ENCODE measurements around the gene CHP2.
"Not testable (repeated sequence)": the region's sequence is repeated elsewhere in the genome, so short reads cannot be mapped to it uniquely, and the experiment has no call there.

CHP2 gene

DNA sequence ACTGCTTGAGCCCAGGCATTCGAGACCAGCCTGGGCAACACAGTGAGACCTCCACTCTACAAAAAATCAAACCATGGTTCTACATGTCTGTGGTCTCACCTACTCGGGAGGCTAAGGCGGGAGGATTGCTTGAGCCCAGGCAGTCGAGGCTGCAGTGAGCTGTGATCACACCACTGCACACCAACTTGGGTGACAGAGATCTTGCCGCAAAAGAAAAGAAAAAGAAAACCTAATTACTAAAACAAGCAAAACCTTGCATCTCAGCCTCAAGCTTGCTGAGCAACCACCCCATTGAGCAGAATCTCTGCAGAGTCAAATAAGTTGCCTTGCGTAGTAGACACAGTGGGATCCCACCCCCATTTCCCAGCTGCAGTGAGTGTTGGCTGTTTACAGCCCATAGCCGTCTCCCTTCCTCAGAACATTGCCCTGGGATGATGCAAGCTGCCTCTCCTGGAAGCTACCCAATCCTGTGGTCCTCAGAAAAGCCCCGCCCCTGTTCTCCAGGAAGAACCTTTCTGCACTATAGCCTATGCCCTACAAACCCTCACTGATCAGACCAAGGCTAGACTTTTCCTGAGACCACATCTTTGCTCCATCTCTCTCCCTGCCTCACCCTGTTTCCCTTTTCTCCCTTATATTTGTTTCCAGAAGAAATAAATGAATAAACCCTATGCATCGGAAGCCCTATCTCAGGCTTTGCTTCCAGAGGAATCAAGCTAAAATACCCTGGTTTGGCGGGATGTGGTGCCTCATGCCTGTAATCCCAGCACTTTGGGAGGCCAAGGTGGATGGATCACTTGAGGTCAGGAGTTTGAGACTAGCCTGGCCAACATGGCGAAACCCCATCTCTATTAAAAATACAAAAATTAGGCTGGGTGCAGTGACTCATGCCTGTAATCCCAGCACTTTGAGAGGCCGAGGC, 25.1 kb upstream of the CHP2 start:
- no peaks in the 10 kb centered on the region for H3K9me3 Mint-ChIP-seq
- DNase-seq = no peak
- H3K27ac Mint-ChIP-seq = no peak overlapping the region
- H3K4me3 Mint-ChIP-seq = no peak overlapping the region
- CTCF ChIA-PET = interaction anchor here (0.9 to 1.6 kb wide), 4 partner anchors 23 to 312 kb away, joined by 3 to 4 read pairs (median 3); no protein-coding TSS in a partner anchor
- H3K36me3 Mint-ChIP-seq = no peaks in the 10 kb centered on the region
- peaks cover 2% of the 10 kb centered on the region for H3K4me1 Mint-ChIP-seq
- H3K27me3 Mint-ChIP-seq = peaks cover 17% of the 10 kb centered on the region

DNA sequence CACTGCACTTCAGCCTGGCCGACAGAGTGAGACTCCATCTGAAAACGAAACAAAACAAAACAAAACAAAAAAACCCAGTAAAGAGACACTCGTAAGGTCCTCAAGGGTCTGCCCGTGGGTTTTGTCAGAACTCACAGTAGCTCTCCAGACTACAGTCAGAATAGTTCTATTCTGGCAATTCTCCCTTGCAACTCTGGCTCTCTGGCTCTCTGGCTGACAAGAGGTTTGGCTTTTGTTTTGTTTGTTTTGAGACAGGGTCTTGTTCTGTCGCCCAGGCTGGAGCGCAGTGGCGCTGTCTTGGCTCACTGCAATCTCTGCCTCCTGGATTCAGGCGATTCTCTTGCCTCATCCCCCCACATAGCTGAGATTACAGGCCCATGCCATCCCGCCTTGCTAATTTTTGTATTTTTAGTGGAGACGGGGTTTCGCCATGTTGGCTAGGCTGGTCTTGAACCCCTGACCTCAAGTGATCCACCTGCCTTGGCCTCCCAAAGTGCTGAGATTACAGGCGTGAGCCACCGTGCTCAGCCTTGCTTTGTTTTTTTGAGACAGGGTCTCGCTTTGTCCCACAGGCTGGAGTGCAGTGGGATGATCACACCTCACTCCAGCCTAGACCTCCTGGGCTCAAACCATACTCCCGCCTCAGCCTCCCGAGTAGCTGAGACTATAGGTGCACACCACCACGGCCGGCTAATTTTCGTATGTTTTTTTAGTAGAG, 20.5 kb upstream of the CHP2 start:
- CTCF ChIA-PET = interaction anchor here (1.0 to 1.9 kb wide), 2 partner anchors 302 to 770 kb away, joined by 3 to 6 read pairs; no protein-coding TSS in a partner anchor
- no peaks in the 10 kb centered on the region for H3K36me3 Mint-ChIP-seq
- no peak for DNase-seq
- no peak overlapping the region for H3K27ac Mint-ChIP-seq
- no peaks in the 10 kb centered on the region for H3K9me3 Mint-ChIP-seq
- H3K27me3 Mint-ChIP-seq = peaks cover 18% of the 10 kb centered on the region
- no peak overlapping the region for H3K4me3 Mint-ChIP-seq
- peaks cover 4% of the 10 kb centered on the region for H3K4me1 Mint-ChIP-seq

DNA sequence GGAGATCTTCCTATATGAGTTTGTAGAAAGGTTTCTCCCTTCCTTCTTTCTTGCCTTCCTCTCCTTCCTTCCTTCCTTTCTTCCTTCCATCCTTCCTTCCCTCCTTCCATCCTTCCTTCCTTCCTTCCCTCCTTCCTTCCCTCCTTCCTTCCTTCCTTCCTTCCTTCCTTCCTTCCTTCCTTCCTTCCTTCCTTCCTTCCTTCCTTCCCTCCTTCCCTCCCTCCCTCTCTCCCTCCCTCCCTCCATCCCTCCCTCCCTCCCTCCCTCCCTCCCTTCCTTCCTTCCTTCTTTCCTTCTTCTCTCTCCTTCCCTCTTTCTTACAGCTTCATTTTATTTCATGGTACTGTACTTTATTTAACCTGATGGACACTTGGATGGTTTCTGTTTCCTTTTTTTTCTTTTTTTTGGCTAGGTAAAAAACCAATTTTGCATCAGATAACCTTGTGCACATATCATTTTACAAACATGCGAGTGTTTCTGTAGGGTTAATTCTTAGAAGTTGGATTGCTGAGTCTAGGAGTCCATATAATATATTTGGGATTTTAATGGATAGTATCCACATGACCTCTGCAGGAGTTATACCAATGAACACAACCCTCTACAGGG, 17.3 kb upstream of the CHP2 start:
- CTCF ChIA-PET = interaction anchor here (0.6 kb wide), 1 partner anchor 139 kb away, joined by 3 read pairs; no protein-coding TSS in a partner anchor
- not testable (repeated sequence) for H3K27ac Mint-ChIP-seq

DNA sequence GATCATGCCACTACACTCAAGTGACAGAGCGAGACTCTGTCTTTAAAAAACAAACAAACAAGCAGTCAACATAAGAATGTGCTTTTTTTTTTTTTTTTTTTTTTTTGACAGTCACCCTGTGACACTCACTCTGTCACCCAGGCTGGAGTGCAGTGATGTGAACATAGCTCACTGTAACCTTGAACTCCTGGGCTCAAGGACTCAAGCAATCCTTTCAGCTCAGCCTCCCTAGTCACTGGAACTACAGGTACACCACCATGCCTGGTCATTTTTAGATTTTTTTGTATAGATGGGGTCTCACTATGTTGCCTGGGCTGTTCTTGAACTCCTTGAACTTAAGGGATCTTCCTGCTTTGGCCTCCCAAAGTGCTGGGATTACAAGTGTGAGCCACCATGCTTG, 15.3 kb upstream of the CHP2 start:
- no peak for DNase-seq
- CTCF ChIA-PET = no interaction called here
- peaks cover 4% of the 10 kb centered on the region for H3K4me1 Mint-ChIP-seq
- H3K9me3 Mint-ChIP-seq = no peaks in the 10 kb centered on the region
- H3K27me3 Mint-ChIP-seq = peaks cover 32% of the 10 kb centered on the region
- no peak overlapping the region for H3K4me3 Mint-ChIP-seq
- H3K27ac Mint-ChIP-seq = no peak overlapping the region
- no peaks in the 10 kb centered on the region for H3K36me3 Mint-ChIP-seq

More for the DNA sequence above, 17.3 kb upstream of the CHP2 start:
- H3K9me3 Mint-ChIP-seq, H3K36me3 Mint-ChIP-seq, DNase-seq, H3K4me3 Mint-ChIP-seq, H3K4me1 Mint-ChIP-seq: not testable (repeated sequence)
- H3K27me3 Mint-ChIP-seq = peaks cover 19% of the 10 kb centered on the region

DNA sequence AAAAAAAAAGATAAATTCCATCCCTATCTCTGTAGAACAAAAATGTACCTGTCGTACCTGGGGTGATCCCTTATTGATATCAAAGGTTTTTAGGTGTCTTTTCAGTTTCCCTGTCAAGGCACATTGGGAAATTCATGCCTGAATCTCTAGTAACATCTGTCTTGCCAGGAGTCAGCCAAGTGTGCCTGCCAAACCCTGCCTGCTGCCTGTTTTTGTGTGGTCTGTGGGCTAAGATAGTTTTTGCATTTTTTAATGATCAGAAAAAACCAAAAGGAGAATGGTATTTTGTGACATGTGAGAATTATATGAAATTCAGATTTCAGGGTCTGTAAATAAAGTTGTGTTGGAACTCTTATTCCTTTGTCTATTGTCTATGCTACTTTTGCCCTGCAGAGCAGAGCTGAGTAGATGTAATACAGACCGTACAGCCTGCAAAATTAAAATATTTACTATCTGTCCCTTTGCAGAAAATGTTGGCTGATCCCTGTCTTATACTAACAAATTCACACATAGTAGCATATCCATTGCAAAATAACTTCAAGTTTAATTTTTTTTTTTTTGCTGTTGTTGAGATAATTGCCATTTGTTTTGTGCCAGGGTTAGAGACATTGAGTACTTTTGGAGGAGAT, 13.0 kb upstream of the CHP2 start:
- Mint-ChIP-seq H3K27ac (no peak overlapping the region), H3K4me1 (no peaks in the 10 kb centered on the region), H3K4me3 (no peak overlapping the region), H3K36me3 (no peaks in the 10 kb centered on the region), H3K9me3 (no peaks in the 10 kb centered on the region), H3K27me3 (peaks cover 43% of the 10 kb centered on the region)
- no peak for DNase-seq
- CTCF ChIA-PET = no interaction called here

DNA sequence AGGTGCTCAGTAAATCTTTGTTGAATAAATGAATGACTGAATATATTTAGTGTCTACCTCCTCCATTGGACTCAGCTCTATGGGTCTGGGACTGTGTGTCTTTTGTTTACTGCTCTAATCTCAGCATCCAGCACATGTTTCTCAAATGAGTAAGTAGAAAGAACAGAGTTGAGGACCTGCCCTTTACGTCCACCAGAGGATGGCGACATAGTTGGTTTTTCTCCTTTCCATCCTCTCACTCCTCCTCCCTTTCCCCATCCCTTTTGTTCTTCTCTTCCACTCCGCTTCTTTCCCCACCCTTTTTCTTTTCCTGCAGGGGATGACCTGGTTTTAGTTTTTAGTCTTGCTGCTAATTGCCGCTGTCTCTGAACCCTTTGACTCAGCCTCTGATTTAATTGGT, 12.1 kb upstream of the CHP2 start:
- H3K4me3 Mint-ChIP-seq = no peak overlapping the region
- H3K27me3 Mint-ChIP-seq = peaks cover 46% of the 10 kb centered on the region
- no peak for DNase-seq
- no peak overlapping the region for H3K27ac Mint-ChIP-seq
- CTCF ChIA-PET = no interaction called here
- no peaks in the 10 kb centered on the region for H3K36me3 Mint-ChIP-seq
- no peaks in the 10 kb centered on the region for H3K4me1 Mint-ChIP-seq
- no peaks in the 10 kb centered on the region for H3K9me3 Mint-ChIP-seq

DNA sequence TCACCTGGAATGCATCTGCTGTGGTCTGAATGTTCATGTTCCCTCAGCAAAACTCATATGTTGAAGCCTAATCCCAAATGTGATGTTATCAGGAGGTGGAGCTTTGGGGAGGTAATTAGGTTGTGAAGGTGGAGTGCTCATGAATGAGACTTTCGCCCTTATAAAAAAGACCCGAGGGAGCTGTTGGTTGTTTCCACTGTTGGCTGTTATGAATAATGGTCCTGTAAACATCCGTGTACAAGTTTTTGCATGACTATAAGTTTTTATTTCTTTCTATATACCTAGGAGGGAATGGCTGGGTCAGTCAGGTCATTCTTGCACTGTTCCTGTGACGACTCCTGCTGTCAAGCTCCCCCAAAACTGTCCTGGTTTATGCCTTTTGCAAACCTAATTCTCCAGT, 9.6 kb upstream of the CHP2 start:
- no peaks in the 10 kb centered on the region for H3K36me3 Mint-ChIP-seq
- peaks cover 42% of the 10 kb centered on the region for H3K27me3 Mint-ChIP-seq
- no peak overlapping the region for H3K4me3 Mint-ChIP-seq
- DNase-seq = no peak
- no peak overlapping the region for H3K27ac Mint-ChIP-seq
- H3K4me1 Mint-ChIP-seq = no peaks in the 10 kb centered on the region
- H3K9me3 Mint-ChIP-seq = no peaks in the 10 kb centered on the region
- CTCF ChIA-PET = no interaction called here

DNA sequence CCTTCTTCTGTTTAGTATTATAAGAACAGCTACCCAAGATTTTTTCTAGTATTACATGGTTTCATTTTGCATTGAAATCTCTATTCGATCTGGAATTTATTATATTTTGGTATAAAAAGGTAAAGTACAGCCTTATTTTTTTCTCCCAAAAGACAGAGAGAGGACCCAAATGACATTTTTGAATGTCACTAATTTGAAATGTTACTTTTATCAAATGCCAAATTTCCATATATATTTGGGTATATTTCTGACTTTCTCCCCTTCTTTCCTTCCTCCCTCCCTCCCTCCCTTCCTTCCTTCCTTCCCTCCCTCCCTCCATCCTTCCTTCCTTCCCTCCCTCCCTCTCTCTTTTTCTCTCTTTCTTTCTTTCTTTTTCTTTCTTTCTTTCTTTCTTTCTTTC, 6.2 kb upstream of the CHP2 start:
- DNase-seq = no peak
- no peaks in the 10 kb centered on the region for H3K4me1 Mint-ChIP-seq
- H3K36me3 Mint-ChIP-seq = no peaks in the 10 kb centered on the region
- peaks cover 49% of the 10 kb centered on the region for H3K27me3 Mint-ChIP-seq
- H3K9me3 Mint-ChIP-seq = no peaks in the 10 kb centered on the region
- H3K4me3 Mint-ChIP-seq = no peak overlapping the region
- no peak overlapping the region for H3K27ac Mint-ChIP-seq
- CTCF ChIA-PET = no interaction called here

DNA sequence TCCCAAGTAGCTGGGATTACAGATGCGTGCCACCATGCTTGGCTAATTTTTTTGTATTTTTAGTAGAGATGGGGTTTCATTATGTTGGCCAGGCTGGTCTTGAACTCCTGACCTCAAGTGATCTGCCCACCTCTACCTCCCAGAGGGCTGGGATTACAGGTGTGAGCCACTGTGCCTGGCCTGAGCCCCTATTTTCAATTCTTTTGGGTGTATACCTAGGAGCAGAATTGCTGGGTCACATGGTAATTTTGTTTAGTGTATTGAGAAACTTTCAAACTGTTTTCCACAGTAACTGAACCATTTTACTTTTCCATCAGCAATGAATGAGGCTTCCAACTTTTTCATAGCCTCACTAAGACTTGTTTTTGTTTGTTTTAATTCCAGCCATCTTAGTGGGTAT, 3.8 kb upstream of the CHP2 start:
- not testable (repeated sequence) for H3K9me3 Mint-ChIP-seq, H3K27ac Mint-ChIP-seq, H3K36me3 Mint-ChIP-seq, DNase-seq, H3K4me3 Mint-ChIP-seq, H3K4me1 Mint-ChIP-seq
- CTCF ChIA-PET = interaction anchor here (0.8 kb wide), 1 partner anchor 11 kb away, joined by 3 read pairs; no protein-coding TSS in a partner anchor
- peaks cover 56% of the 10 kb centered on the region for H3K27me3 Mint-ChIP-seq

DNA sequence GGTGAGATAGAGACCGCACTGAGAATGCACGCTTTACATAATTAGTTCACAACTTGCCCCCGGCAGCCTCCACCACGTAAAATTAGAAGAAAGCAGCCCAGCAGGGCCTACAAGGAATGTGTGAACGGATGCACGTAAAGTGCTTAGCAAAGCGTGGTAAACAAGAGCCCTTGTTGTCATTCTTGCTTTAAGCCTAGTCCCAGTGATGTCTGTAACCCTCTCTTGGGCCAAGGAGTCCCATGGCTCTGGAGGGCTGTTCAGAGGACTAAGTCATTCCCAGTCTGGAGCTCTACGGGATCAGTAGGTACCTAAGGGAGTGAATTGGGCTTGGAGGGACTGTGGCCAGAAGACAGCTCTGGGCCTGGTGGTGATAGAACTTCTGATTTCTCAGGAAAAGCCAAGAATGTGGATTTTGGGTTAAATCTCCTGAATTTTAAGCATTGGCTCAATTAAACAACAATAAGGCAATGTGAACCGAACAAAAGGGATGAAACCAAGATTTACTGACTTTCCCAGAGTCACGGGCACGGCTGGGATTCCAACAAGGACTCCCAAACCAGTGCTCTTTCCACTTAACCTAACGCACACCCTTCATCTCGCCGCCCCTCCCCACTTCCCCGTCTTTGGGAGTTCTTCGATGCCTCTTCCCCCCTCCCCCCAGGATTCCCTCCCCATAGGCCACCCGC, 775 bp upstream of the CHP2 start:
- DNase-seq = no peak
- H3K27ac Mint-ChIP-seq = no peak overlapping the region
- no peak overlapping the region for H3K4me3 Mint-ChIP-seq
- CTCF ChIA-PET = no interaction called here
- H3K36me3 Mint-ChIP-seq = no peaks in the 10 kb centered on the region
- H3K4me1 Mint-ChIP-seq = no peaks in the 10 kb centered on the region
- H3K27me3 Mint-ChIP-seq = peaks cover 76% of the 10 kb centered on the region
- no peaks in the 10 kb centered on the region for H3K9me3 Mint-ChIP-seq

DNA sequence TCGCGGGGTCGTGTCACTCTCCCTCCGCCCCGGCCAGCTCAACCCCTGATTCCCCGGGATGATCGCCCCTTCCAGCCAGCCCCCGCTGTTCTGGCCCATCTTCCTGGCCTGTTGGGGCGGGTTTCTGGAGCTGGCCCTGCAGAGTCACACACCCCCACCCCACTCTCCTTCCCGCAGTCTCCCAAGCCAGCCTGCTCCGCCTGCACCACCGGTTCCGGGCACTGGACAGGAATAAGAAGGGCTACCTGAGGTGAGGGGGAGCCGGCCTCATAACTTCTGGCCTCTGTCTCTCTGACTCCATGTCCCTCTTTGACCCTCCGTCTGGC, 621 bp downstream of the CHP2 start:
- Mint-ChIP-seq H3K4me1 (no peaks in the 10 kb centered on the region), H3K9me3 (no peaks in the 10 kb centered on the region), H3K27me3 (peaks cover 83% of the 10 kb centered on the region), H3K4me3 (no peak overlapping the region), H3K27ac (no peak overlapping the region), H3K36me3 (no peaks in the 10 kb centered on the region)
- CTCF ChIA-PET = no interaction called here
- no peak for DNase-seq

DNA sequence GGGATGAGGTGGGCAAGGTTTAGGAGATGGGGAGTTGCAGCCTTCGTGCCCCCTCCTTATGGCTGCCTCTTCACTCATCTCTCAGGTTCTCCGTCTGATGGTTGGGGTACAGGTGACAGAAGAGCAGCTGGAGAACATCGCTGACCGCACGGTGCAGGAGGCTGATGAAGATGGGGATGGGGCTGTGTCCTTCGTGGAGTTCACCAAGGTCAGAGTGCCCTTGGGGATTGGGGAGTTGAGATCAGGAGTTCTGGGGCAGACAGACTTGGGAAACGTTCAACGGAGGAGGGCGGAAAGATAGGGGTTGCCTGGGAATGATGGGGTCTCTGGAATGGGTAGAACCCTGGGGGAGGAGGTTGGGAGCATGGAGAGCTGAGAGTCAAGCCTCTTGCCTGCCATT, 2.3 kb downstream of the CHP2 start:
- Mint-ChIP-seq H3K4me3 (no peak overlapping the region), H3K27ac (no peak overlapping the region), H3K36me3 (no peaks in the 10 kb centered on the region), H3K4me1 (no peaks in the 10 kb centered on the region), H3K27me3 (peaks cover 81% of the 10 kb centered on the region), H3K9me3 (no peaks in the 10 kb centered on the region)
- CTCF ChIA-PET = no interaction called here
- no peak for DNase-seq

DNA sequence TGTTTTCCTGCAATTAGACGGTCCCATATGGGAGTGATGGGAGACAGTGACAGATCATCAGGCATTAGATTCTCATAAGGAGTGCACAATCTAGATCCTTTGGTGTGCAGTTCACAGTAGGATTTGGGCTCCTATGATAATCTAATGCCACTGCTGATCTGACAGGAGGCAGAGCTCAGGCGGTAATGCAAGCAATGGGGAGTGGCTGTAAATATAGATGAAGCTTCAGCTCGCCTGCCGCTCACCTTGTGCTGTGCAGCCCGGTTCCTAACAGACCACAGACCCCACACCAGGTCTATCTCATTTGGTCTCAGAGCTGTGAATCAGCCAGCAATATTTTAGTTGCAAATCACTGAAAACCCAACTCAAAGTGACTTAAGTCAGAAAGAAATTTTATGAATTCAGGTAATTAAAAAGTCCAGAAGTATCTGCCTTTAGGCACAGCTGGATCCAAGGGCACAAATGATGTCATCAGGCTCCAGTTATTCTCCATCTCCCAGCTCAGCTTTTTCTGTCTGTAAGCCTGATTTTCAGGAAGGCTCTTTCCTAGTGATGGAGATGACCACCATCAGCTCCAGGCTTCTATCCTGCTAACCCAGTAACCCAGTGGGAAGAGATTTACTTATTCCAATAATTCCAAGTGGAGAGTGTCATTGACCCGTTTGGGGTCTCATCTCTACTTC, 3.3 kb downstream of the CHP2 start:
- Mint-ChIP-seq H3K9me3 (no peaks in the 10 kb centered on the region), H3K36me3 (no peaks in the 10 kb centered on the region), H3K4me1 (no peaks in the 10 kb centered on the region), H3K27me3 (peaks cover 72% of the 10 kb centered on the region), H3K27ac (no peak overlapping the region), H3K4me3 (no peak overlapping the region)
- CTCF ChIA-PET = no interaction called here
- no peak for DNase-seq

Data from activated naive CD4-positive, alpha-beta T cell treated with anti-CD3 and anti-CD28 coated beads, Interleukin-2, amount 10 ng/mL, durations not matched to agents 7 days and 5 days (primary cell).